GM12878 (cell line): ENCODE measurements around the gene CCDC88A. TPM values are rescaled to one million over a fixed set of nuclear protein-coding genes. Genes with fewer than 3 reads are reported as not detected.

Experiments used
- BACH1 ChIP-seq: fragments of 450-650 bp; IDR thresholded peaks from 2 replicates; pipeline ENCODE4 v1.6.1; 2017; ENCODE audit warnings: mild to moderate bottlenecking, borderline replicate concordance
- BCL11A ChIP-seq: IDR thresholded peaks from 2 replicates; pipeline ENCODE4 v1.6.1; 2011; ENCODE audit warnings: low read depth, low read length
- CREB1 ChIP-seq: IDR thresholded peaks from 2 replicates; pipeline ENCODE4 v1.6.1; 2012; ENCODE audit warnings: low read depth, mild to moderate bottlenecking, inconsistent platforms
- CREM ChIP-seq: IDR thresholded peaks from 2 replicates; pipeline ENCODE4 v1.6.1; 2014; ENCODE audit warnings: antibody characterized with exemption, low read depth
- E2F8 ChIP-seq: fragments of 450-650 bp; IDR thresholded peaks from 2 replicates; pipeline ENCODE4 v1.6.1; 2018; ENCODE audit warnings: mild to moderate bottlenecking, low read depth, moderate library complexity; ENCODE audit not compliant: partially characterized antibody
- E4F1 ChIP-seq: fragments of 450-650 bp; IDR thresholded peaks from 2 replicates; pipeline ENCODE4 v1.6.1; 2018; ENCODE audit warnings: borderline replicate concordance, mild to moderate bottlenecking; ENCODE audit not compliant: partially characterized antibody
- MEF2A ChIP-seq: IDR thresholded peaks from 2 replicates; pipeline ENCODE4 v1.6.1; 2011; ENCODE audit warnings: low read depth, mild to moderate bottlenecking, low read length, moderate library complexity; ENCODE audit not compliant: insufficient read depth
- MXI1 ChIP-seq: fragments of 150-350 bp; IDR thresholded peaks from 2 replicates; pipeline ENCODE4 v1.6.1; 2011; ENCODE audit warnings: low read depth, mild to moderate bottlenecking, inconsistent platforms, low read length, improper control_type of control experiment
- NFXL1 ChIP-seq: fragments of 450-650 bp; IDR thresholded peaks from 2 replicates; pipeline ENCODE4 v1.6.1; 2017; ENCODE audit warnings: antibody characterized with exemption, mild to moderate bottlenecking, borderline replicate concordance
- POLR2A ChIP-seq: IDR thresholded peaks from 2 replicates; pipeline ENCODE4 v1.6.1; 2011; ENCODE audit warnings: low read depth, mild to moderate bottlenecking, low read length
- POLR2AphosphoS5 ChIP-seq: IDR thresholded peaks from 2 replicates; pipeline ENCODE4 v1.6.1; 2011; ENCODE audit warnings: mild to moderate bottlenecking, low read length, inconsistent platforms
- SIN3A ChIP-seq: IDR thresholded peaks from 2 replicates; pipeline ENCODE4 v1.6.1; 2012; ENCODE audit warnings: low read depth, low read length, improper control_type of control experiment
- SREBF1 ChIP-seq: IDR thresholded peaks from 2 replicates; pipeline ENCODE4 v1.6.1; 2012; ENCODE audit warnings: mild to moderate bottlenecking, low read length
- TCF3 ChIP-seq: IDR thresholded peaks from 2 replicates; pipeline ENCODE4 v1.6.1; 2012; ENCODE audit warnings: low read depth, mild to moderate bottlenecking, low read length, borderline replicate concordance; ENCODE audit not compliant: insufficient read depth
- ZNF207 ChIP-seq: fragments of 450-650 bp; IDR thresholded peaks from 2 replicates; pipeline ENCODE4 v1.6.1; 2014; ENCODE audit warnings: antibody characterized with exemption, mild to moderate bottlenecking, borderline replicate concordance
- ZSCAN29 ChIP-seq: fragments of 450-650 bp; IDR thresholded peaks from 2 replicates; pipeline ENCODE4 v1.6.1; 2017; ENCODE audit warnings: mild to moderate bottlenecking, moderate library complexity
- polyA plus RNA-seq, 11 experiments: library from polyadenylated mRNA; depleted of rRNA in 4 of 11; unstranded in 6 of 11; stranded (reverse) in 5 of 11; fragments of >200 nt; fragmentation: Nextera tagmentation in 4 of 11; fragmentation: Illumina TruSeq in 1 of 11; extraction: Ambion mirVana in 4 of 11; extraction: Trizol in 1 of 11; gene quantifications; 1 replicate in 1 of 11; 2 replicates in 10 of 11; pipeline versions ENCODE4 v1.2.1 to v1.2.3, GENCODE V29; 2011 to 2016; ENCODE audit warnings: inconsistent platforms in 2 of 11, missing spikeins in 2 of 11, low read depth in 1 of 11
- total RNA-seq, 4 experiments: library from RNA; depleted of rRNA in 3 of 4; stranded (reverse); fragments of >200 nt in 3 of 4; fragmentation: Illumina TruSeq in 1 of 4; extraction: Trizol in 1 of 4; gene quantifications; 2 replicates each; pipeline versions ENCODE4 v1.2.1 to v1.2.3, GENCODE V29; 2013 to 2021
- TF ChIP-seq, protein P1 (sequence below): IDR thresholded peaks from 2 replicates; pipeline ENCODE4 v1.6.1; 2011; ENCODE audit warnings: low read depth, mild to moderate bottlenecking, low read length, moderate library complexity, borderline replicate concordance; ENCODE audit errors: extremely low read depth
- TF ChIP-seq, protein P2 (sequence below): IDR thresholded peaks from 2 replicates; pipeline ENCODE4 v1.6.1; 2011; ENCODE audit warnings: borderline replicate concordance, low read depth, mild to moderate bottlenecking, moderate library complexity, low read length; ENCODE audit not compliant: insufficient read depth, poor library complexity, severe bottlenecking

Gene CCDC88A
- total and polyA plus RNA-seq, 10 of the 15 experiments (the other 5 are each of a cell fraction or from before 2014, with no cell fraction given): 1.8 to 71.6 (median 45.9) TPM

DNA sequence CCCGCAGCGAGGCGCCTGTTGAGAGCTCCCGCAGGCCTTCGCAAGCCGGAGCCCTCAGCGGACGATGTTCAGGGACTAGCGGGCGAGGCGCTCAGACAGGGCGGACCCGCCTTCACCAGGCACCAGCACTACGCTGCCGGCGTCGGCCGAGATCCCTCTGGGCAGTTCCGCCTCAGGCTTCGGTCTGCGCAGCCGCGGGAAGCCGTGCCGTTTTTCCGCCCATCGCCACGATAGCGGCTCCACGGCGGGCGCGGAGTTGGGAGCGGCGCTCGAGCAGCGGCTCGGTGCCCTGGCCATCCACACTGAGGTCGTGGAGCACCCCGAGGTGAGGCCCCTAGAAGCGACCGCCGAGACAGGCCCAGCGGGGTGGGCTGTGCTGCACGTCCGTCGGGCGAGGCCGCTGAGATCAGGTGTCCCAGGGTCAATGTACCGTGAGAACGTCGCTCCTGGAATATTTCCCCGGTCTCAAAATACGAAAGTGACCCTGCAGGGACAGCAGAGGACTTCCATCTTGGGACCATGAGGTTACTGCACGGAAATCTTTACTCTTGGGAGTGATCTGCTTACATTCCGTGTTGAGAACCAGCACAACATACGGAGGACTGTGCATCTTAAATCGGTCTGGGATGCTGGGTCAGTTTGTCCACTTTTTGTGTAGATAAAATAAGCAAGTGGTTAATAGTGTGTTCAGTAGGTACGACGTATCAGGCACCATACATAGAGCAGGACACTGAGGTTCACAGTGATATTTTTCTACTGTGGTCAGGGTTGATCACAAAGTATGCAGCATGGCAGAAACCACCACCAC is 137.3 kb downstream of the CCDC88A start (continued):
- TF ChIP-seq SREBF1: no peak
- no peak for TF ChIP-seq E2F8
- TF ChIP-seq, protein P1, sequence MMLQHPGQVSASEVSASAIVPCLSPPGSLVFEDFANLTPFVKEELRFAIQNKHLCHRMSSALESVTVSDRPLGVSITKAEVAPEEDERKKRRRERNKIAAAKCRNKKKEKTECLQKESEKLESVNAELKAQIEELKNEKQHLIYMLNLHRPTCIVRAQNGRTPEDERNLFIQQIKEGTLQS: no peak
- peak; percentile 66 for TF ChIP-seq CREB1
- peak; percentile 94 for TF ChIP-seq POLR2AphosphoS5
- no peak for TF ChIP-seq ZSCAN29
- peak; percentile 98 for TF ChIP-seq POLR2A
- no peak for TF ChIP-seq SIN3A
- TF ChIP-seq ZNF207: 0 out of 2 replicates have a peak, but pooled peaks have one; percentile 39
- TF ChIP-seq TCF3: no peak
- no peak for TF ChIP-seq BCL11A
- TF ChIP-seq E4F1: peak; percentile 40
- no peak for TF ChIP-seq NFXL1
- TF ChIP-seq MEF2A: no peak
- TF ChIP-seq, protein P2, sequence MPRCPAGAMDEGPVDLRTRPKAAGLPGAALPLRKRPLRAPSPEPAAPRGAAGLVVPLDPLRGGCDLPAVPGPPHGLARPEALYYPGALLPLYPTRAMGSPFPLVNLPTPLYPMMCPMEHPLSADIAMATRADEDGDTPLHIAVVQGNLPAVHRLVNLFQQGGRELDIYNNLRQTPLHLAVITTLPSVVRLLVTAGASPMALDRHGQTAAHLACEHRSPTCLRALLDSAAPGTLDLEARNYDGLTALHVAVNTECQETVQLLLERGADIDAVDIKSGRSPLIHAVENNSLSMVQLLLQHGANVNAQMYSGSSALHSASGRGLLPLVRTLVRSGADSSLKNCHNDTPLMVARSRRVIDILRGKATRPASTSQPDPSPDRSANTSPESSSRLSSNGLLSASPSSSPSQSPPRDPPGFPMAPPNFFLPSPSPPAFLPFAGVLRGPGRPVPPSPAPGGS: peak; percentile 60
- TF ChIP-seq CREM: no peak
- peak; percentile 81; the same call in 1 of the 2 replicates for TF ChIP-seq BACH1
- TF ChIP-seq MXI1: no peak; the same call in none of the 2 replicates
